HG03342 (cell line): ENCODE results near the gene CYP4F12.

Experiments
- ATAC-seq: cut with Tn5 transposase; IDR thresholded peaks from one replicate; pipeline ENCODE4 v1.9.1; 2021; ENCODE audit warnings: mild to moderate bottlenecking, moderate library complexity; ENCODE audit not compliant: unreplicated experiment

CYP4F12 gene, protein sequence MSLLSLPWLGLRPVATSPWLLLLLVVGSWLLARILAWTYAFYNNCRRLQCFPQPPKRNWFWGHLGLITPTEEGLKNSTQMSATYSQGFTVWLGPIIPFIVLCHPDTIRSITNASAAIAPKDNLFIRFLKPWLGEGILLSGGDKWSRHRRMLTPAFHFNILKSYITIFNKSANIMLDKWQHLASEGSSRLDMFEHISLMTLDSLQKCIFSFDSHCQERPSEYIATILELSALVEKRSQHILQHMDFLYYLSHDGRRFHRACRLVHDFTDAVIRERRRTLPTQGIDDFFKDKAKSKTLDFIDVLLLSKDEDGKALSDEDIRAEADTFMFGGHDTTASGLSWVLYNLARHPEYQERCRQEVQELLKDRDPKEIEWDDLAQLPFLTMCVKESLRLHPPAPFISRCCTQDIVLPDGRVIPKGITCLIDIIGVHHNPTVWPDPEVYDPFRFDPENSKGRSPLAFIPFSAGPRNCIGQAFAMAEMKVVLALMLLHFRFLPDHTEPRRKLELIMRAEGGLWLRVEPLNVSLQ

DNA sequence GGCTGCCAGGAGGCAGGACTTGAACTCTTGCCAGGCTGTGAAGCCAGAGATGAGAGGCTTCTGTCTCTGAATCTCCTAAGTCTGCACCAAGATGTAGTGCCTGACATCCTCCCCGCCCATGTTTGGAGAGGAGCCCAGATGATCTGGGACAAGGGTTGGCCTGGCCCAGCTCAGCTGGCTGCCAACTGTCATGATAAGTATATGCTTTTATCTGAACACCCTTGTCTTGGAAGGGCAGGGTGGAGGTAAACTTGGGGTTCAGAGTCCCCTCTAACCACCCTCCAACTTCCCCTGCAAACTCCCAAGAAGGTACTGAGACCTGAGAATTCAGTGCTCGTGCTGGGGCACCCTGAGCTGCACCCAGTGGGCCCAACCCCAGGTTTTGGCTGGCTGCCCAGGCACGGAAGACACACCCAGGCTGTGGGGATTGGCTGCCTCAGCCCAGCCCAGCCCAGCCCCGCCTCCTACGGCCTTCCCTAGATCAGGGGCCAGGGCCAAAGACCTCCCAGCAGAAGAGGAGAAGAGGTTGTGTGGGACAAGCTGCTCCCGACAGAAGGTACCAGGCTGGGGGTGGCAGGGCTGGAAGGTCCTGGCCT lies at the start of gene CYP4F12:
CYP4F12 (plus strand) TSS at position 508 of the 596 bp plus-strand sequence. CDS start 443 bp downstream, outside the sequence.
- no peak for ATAC-seq

DNA sequence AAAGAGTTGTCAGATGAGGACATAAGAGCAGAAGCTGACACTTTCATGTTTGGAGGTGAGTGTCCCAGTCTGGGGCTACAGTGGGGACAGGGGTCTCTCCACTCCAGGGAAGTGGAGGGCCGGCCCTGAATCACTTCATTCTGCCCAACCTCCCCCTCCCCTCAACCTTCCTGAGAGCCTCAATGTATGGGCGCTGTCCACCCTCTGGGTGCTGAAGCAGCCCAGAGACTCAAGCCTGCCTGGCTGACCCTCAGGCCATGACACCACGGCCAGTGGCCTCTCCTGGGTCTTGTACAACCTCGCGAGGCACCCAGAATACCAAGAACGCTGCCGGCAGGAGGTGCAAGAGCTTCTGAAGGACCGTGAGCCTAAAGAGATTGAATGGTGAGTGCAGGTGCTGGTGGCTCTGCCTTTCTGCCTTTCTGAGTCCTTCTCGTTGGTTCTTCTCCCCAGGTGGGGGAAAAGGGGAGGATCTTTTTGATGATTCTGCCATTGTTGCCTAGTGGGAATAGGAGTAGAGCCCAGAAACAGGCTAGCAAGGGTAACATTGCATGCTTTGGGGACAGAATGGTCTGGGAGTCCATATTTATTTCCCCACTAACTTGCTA lies 49.1 kb upstream of the CYP4F12 start:
- ATAC-seq = no peak

DNA sequence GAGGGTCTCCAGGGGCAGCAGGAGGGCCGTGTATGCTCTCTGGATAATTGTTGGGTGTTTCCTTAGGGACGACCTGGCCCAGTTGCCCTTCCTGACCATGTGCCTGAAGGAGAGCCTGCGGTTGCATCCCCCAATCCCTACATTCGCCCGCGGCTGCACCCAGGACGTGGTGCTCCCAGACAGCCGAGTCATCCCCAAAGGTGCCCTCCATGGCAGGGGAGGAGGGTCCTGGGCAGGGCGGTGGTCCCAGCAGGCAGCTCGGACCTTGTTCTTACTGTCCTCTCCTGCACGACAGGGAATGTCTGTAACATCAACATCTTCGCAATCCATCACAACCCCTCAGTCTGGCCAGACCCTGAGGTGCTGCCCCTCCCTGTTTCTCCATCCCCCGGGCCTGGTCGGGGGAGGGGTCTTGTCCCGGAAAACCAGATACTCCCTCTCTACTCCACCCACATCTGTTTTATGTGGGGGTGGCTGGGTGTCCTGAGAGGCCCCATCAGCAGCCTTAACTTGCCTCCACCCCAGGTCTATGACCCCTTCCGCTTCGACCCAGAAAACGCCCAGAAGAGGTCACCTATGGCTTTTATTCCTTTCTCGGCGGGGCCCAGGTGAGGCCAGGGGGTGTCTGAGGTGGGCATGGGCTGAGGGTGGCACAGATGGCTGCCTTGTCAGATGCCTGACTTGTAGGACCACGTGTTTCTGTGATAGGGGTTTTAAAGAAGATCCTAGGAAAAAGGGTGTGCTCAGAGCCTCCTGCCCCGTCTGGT lies 44.5 kb upstream of the CYP4F12 start:
- no peak for ATAC-seq

DNA sequence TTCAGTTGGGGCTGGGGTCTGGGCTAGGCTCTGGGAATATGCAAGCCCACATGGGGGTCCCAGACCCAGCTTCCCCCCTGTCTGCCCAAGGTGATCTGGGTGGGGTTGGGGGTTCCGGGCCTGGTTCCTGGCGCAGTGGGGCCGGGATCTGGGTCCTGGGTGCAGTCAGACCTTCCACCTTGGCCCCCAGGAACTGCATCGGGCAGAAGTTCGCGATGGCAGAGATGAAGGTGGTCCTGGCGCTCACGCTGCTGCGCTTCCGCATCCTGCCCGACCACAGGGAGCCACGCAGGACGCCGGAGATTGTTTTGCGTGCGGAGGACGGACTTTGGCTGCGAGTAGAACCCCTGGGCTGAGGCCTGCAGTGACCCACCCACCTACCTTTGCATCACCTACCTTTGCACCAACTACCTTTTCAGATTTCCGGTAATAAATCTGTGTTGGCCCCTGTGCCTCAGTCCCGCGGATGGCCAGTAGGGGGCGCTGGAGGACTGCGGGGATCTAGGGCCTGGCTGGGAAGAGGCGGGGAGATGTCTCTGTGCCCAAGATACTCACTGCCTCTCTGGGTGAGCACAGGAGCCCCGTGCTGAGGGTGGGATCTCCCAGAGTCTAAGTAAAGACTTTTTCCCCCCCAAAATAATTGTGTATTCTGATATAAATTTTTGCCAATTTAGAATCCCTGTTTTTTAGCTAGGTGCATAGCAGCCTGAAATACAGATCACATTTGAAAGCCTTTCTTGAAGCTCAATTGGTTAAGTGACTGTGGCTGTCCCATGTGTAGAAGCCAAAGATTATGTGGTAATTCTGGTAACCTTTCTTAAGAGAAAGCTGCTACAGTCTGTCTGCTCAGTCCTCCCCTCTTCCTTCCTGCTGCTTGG lies 43.6 kb upstream of the CYP4F12 start:
- no peak for ATAC-seq

DNA sequence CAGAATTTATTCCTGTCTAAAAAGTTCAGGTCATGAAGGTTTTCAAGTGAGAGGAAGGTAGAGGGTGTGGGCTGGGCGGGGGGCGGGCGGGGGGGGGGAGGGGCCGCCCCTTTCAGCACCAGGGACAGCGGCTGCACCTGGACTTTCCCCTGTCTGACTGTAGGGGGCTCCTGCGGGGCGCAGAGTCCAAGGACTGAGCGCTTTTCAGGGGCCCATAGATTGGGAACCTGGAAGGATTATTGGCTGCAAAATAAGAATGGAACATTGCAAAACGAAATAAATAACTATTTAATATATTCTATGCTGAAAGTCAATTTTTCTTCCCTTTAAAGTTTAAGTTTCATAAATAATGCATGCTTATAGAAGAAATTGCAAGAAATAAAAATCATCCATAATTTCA lies 41.1 kb upstream of the CYP4F12 start:
- no peak for ATAC-seq

DNA sequence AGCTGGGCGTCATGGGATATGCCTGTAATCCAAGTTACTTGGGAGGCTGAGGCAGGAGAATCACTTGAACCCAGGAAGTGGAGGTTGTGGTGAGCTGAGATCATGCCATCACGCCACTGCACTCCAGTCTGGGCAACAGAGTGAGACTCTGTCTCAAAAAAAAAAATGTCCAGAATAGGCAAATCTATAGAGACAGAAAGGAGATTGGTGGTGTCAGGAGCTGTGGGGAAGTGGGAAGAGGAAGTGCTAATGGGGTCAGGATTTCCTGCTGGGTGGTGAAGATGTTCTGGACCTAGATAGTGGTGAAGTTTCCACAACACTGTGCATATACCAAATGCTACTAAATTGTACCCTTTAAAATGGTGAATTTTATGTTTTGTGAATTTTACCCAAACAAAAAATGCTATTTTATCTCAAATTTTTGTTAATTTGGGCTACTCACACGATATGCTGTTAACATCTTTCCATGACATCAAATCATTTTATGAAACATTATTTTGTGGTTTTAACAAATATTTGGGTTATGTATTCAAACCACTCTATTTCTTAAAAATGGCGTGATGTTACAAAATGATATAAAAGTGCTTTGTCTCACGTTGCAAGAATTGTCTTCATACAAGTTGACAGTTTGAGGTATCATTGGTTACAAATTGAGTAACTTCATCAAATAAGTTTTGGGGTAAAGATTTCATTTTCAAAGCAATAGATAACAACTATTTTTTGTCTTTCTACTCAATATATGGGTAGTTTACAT lies 39.6 kb upstream of the CYP4F12 start:
- ATAC-seq = no peak

DNA sequence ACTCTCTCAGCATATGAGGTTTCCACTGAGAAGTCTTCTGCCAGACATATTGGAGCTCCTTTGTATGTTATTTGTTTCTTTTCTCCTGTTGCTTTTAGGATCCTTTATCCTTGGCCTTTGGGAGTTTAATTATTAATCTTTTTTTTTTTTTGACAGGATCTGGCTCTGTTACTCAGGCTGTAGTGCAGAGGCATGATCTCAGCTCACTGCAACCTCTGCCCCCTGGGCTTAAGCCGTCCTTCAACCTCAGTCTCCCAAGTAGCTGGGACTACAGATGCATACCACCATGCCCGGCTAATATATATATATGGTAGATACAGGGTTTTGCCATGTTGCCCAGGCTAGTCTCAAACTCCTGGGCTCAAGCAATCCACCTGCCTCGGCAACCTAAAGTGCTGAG lies 38.8 kb upstream of the CYP4F12 start:
- ATAC-seq = no peak

DNA sequence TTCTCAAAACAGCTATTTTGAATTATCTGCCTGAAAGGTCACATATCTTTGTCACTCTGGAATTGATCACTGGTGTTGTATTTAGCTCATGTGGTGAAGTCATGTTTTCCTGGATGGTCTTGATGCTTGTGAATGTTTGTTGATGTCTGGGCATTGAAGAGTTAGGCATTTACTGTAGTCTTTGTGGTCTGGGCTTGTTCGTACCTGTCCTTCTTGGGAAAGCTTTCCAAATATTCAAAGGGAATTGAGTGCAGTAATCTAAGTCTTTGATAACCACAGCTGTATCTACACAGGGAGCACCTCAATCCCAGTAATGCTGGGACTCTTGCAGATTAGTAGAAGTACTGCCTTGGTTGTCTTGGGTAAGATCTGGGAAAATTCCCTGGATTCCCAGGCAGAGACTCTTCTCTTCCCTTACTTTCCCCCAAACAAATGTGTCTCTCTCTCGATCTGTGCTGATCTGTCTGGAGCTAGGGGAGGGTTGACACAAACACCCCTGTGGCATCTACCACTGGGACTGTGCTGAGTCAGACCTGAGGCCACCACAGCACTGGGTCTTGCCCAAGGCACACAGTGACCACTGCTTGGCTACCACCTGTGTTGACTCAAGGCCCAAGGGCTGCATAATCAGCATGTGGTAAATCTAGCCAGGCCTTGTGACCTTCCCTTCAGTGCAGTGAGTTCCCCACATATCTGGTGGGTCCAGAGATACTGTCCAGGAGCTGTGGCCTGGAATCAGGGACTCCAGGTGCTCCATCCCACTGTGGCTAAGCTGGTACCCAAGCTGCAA lies 37.7 kb upstream of the CYP4F12 start:
- ATAC-seq = no peak

DNA sequence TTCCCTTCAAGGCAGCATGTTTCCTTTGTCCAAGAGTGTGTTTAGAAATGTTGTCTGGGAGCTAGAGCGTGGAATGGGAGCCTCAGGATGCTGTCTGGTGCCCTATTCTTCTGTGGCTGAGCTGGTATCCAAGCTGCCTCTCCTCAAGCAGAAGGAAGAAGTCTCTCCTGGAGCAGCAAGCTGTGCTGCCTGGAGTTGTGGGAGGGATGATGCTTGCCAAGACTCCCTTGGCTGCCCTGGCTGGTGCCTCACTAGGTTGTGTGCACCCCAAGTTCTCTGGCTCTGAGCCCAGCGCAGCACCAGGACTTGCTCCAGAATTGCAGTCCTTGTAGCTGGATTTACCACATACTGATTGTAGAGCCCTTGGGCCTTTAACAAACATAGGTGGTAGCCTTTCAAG lies 36.9 kb upstream of the CYP4F12 start:
- no peak for ATAC-seq

DNA sequence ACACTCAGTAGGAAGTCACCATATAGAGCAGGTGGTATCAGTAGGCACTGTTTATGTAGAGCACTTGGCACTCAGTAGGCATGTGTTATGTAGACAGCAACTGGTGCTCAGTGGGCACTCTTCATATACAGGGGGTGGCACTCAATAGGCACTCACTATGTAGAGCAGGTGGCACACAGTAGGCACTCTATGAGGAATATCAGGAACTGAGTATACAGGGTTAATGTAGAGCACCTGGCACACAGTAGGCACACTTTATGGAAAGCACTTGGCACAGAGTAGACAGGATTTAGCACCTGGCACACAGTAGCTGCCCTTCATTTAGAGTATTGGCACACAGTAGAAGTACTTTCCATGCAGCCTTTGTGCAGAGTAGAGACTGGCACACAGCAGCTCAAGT lies 33.3 kb upstream of the CYP4F12 start:
- ATAC-seq = no peak

DNA sequence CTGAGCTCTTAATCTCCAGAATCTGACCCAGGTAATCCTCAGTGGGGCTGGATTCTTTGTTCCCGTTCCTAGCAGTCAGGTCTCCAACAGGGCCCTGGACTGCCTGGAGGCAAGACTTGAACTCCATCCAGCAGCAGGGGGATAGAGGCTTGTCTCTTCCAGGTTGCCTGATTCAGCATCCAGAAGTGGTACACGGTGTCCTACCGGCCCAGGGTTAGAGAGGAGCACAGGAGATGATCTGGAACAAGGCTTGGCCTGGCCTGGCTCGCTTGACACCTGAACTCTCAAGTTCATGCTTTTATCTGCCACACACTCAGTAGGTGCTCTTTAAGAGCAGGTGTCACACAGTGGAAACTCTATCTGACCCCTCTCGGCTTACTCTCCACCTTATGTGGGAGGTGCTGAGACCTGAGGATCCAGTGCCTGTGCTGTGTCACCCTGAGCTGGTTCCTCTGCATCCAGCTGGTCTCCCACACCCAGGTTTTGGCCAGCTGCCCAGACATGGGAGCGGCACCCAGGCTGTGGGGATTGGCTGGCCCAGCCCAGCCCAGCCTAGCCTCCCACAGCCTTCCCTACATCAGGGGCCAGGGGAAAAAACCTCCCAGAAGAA lies 32.5 kb upstream of the CYP4F12 start, which contains the start of gene CYP4F3:
CYP4F3 (plus strand) TSS at position 604 of the 610 bp plus-strand sequence. CDS start 519 bp downstream, outside the sequence.
- no peak for ATAC-seq

DNA sequence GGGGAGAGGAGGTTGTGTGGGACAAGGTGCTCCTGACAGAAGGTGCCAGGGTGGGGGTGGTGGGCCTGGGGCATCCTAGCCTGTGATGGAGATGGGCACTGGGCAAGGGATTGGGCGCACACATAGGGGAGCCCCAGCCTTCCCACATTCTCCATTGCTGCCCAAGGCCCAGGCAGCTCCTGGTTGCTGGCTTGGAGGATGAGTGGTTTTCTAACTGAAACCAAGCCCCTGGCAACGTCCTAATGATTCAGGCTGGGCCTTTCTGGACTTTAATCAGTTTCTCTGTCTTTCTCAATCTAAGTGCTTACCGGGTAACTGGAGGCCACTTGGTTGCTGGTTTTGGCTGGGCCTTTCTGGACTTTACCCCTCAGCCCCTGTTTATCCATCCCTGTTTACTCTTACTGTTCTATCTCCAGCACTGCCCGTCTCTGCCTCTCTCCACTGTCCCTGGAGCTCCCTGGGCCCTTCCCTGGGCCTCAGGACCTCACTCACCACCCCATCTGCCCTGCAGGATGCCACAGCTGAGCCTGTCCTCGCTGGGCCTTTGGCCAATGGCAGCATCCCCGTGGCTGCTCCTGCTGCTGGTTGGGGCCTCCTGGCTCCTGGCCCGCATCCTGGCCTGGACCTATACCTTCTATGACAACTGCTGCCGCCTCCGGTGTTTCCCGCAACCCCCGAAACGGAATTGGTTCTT lies 31.8 kb upstream of the CYP4F12 start:
- ATAC-seq = no peak

DNA sequence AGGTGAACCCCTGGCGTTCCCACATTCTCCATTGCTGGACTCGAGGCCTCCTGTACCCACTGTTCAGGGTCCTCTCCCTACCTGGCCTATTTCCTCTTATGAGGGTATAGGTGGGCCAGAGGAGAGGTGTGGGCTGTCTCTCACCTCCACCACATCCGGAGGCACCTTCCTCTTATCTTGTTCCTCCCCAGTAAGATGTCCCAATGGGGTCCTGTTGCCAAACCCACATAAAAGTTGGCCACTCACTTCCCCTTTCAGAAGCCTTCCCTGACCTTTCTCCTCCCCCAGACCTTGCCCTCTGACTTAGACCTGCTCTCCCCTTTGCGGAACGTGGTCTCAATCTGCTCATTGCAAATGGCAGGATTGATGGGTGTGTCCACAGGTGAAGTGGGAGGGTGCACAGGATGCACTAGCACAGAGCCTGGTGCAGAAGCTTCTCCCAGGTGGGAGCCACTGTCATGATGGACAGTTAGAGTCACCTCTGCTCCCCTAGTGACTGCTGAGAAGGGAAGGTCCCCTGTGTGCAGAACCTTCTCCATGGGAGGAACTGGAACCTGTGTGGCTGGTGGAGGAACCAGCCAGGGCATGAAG lies 30.9 kb upstream of the CYP4F12 start:
- ATAC-seq = no peak

DNA sequence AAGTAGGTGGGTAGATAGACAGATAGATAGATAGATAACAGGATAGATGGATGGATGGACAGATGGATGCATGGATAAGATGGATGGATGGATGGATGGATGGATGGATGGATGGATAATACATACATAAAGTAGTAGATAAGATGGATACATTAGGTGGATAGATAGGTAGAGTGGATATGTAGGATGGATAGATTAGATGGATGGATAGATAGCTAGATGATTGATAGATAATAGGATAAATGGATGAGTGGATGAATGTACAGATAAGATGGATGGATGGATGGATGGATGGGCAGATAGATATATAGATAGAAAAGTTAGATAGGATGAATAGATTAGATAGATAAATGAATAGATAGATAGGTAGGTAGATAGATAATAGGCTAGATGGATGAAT lies 30.1 kb upstream of the CYP4F12 start:
- ATAC-seq = no peak

DNA sequence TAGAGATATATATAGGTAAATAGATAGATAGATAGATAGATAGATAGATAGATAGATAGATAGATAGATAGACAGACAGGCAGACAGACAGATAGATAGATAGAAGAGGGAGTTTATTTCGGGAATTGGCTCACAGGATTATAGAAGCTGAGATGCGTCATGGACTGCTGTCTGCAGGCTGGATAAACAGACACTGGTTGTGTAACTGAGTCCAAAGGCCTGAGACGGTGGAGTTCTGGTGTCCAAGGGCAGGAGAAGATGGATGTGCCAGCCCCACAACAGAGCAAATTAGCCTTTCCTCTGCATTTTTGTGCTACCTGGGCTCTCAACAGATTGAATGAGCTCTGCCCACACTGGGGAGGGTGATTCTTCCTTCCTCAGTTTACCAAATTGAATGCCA lies 29.5 kb upstream of the CYP4F12 start:
- no peak for ATAC-seq

DNA sequence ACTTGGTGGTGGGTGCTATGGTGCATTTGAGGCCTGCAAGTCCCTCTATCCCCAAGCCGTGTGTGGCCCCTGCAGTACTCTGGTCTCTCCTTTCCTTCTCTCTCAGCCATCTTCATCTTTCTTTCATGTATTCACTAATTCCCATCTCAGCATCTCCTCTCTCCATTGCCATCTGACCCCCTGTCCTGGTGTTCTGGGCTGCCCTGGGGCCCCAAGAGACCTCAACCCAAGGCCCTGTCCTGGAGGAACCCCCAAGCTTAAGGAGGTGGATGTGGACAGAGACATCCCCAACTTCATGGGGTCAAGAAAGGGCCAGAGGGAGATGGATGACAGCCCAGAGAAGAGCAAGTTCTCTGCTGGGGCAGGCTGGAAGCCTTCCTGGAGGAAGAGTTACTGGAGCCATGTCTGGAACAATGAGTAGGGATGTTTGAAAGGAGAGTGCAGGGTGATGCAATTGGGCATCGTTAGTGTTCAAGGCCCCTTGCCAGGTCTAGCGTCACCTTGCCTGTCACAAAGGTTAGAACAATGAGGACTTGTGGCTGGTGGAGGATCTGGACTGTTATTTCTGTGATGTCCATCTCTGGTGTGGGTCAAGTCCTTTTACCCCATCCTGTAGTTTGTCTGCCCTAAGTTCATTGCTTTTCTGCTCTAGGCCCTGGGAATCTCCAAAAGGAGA lies 28.7 kb upstream of the CYP4F12 start:
- ATAC-seq = no peak

DNA sequence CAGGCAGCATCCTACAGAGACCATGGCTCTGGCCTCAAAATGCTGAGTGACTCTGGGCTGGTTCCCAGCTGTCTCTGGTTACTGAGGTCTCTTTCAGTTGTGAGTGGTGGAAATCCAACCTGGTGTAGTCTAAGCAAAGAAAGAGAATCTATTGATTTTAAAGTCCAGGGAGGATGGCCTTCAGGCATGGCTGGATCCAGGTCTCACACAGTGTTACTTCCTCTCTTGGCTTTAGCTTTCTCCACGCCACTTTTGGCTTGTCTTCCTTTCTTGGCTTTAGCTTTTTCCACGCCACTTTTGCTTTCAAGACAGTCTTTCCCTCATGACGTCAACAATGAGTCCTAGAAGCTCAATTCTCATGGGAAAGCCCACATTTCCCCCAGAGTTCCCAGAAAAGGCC lies 28.1 kb upstream of the CYP4F12 start:
- no peak for ATAC-seq
